HG03457 (cell line): ENCODE measurements around the gene ZNF555.
A peak's percentile ranks its signal among the peaks of the same experiment; 100 is the strongest.
"Not testable (repeated sequence)": the region's sequence is repeated elsewhere in the genome, so short reads cannot be mapped to it uniquely, and the experiment has no call there.

Experiments
- ATAC-seq: cut with Tn5 transposase; IDR thresholded peaks from one replicate; pipeline ENCODE4 v1.9.1; 2021; ENCODE audit warnings: moderate number of reproducible peaks; ENCODE audit not compliant: unreplicated experiment

The ZNF555 gene

GRCh38 chr19:2806736-2807378 is 34.4 kb upstream of the ZNF555 start:
- no peak for ATAC-seq

DNA sequence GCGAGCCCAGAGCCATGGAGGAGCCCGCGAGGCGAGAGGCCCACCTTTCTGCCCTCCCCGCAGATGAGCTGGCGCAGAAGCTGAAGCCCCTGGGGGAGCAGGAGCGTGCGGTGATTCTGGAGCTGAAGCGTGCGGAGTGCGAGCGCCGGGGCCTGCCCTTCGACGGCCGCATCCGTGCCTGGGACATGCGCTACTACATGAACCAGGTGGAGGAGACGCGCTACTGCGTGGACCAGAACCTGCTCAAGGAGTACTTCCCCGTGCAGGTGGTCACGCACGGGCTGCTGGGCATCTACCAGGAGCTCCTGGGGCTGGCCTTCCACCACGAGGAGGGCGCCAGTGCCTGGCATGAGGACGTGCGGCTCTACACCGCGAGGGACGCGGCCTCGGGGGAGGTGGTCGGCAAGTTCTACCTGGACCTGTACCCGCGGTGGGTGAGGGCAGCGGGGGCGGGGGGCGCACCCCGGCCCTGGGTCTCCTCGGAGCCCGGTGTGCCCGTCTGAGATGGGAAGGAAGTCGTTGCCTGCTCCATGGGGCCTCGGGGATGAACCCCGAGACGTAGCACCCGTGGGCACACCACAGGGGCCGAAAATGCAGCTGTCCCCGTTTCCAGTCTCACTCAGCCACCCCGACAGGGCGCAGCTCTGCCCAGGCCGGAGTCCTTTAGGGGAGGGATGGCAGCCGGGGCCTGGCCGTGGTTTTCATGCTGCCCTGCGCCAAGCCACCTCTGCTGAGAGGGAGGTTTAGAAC is 33.7 kb upstream of the ZNF555 start:
- no peak for ATAC-seq

DNA sequence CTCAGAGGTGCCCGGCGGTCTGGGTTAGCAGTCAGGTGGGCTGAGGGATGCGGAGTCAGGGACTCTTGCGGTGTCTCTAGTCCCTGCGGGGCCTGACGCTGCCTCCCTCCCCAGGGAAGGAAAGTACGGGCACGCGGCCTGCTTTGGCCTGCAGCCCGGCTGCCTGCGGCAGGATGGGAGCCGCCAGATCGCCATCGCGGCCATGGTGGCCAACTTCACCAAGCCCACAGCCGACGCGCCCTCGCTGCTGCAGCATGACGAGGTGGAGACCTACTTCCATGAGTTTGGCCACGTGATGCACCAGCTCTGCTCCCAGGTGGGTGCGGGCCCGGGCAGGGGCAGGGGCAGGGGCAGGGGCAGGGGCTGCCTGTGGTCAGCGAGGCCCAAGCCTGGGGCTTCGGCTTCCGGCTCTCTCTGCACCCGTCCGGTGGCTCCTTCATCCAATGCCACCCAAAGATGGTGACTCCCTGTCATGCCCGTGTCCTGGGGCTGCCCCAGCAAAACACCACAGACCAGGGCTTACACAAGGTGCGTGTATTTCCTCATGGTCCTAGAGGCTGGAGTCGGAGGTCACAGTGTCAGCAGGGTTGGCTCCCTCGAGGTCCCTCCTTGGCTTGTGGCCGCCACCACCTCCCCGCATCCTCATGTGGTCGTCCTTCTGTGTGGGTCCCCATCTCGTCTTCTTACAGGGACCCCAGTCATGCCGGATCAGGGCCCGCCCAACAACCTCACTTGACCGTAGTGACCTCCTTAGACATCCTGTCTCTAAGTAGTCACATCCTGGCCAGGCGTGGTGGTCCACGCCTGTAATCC is 32.9 kb upstream of the ZNF555 start:
- no peak for ATAC-seq

- ATAC-seq = no peak
Observed at GRCh38 chr19:2809387-2810140, 31.7 kb upstream of the ZNF555 start.

DNA sequence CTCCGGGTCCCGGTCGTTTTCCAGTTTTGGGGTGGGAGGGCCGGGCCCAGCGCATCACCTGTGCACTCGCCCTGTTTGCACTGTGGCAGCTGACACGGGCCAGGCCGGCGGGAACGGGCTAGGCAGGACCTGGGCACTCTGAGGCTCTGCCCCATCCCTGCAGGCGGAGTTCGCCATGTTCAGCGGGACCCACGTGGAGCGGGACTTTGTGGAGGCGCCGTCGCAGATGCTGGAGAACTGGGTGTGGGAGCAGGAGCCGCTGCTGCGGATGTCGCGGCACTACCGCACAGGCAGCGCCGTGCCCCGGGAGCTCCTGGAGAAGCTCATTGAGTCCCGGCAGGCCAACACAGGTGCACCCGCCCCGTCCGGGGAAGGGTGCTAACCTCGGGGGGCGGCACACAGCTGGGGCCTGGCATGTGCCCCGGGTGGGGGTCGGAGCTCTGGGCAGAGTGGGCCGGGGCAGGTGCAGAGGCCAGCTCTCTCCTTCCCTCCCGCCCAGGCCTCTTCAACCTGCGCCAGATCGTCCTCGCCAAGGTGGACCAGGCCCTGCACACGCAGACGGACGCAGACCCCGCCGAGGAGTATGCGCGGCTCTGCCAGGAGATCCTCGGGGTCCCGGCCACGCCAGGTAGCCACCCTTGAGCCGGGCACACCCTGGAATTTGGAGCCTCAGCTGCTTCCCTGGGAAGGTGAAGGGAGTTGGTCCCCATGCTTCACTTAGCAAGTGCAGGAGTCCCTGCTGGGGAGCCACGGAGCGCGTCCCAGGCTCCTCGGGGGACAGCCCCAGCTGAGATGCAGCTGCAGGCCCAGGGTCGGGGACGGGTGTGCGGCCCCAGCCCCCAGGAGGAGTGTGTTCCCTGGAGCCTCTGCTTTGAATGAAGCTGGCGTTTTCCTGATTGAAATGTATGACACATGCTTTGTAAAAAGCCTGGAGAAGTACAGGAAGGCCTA is 30.9 kb upstream of the ZNF555 start:
- ATAC-seq = no peak

DNA sequence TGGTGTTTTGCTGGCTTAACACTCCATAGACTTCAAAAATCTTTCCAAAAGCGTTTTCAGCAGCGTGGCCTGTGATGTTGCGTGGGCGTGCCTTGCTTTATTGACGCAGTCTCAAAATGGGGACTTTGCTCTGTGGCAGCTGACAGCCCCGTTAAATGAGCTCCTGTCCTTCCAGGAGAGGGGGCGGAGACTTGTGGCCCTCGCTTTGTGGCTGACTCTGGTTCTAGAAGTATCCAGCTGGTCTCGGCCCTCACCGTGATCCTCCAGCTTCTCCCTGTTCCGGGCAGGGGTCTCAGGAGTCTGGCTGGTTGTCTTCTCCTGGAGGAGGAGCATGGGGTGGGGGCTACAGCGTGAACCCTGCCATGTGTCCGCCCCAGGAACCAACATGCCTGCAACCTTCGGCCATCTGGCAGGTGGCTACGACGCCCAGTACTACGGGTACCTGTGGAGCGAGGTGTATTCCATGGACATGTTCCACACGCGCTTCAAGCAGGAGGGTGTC is 30.0 kb upstream of the ZNF555 start:
- no peak for ATAC-seq

DNA sequence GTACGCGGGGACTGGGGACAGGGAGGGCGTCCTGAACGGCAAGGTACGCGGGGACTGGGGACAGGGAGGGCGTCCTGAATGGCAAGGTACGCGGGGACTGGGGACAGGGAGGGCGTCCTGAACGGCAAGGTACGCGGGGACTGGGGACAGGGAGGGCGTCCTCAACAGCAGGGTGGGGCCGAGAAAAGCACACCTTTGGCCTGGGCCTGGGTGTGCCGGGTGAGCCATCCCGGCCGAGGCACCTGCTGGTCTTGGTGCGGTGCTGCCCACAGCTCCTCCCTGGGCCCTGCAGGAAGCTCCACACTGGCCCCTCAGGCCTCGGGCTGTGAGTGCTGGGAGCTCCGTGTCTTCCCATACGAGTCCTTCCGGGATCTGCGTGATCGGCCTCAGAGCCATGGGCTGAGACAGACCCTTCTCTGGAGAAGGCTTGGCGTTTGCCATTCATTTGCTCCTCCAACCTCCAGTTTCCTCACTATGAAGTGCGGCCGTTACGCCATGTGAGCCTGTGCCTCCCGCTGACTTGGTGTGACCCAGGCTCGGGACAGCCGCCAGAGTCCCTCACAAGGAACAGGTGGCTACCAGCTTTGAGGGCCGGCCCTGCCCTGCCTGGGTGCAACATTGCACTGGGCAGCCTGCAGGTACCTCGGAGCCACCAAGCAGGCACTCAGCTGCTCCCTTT is 29.4 kb upstream of the ZNF555 start:
- no peak for ATAC-seq

GRCh38 chr19:2812414-2813234 is 28.7 kb upstream of the ZNF555 start:
- ATAC-seq = no peak

DNA sequence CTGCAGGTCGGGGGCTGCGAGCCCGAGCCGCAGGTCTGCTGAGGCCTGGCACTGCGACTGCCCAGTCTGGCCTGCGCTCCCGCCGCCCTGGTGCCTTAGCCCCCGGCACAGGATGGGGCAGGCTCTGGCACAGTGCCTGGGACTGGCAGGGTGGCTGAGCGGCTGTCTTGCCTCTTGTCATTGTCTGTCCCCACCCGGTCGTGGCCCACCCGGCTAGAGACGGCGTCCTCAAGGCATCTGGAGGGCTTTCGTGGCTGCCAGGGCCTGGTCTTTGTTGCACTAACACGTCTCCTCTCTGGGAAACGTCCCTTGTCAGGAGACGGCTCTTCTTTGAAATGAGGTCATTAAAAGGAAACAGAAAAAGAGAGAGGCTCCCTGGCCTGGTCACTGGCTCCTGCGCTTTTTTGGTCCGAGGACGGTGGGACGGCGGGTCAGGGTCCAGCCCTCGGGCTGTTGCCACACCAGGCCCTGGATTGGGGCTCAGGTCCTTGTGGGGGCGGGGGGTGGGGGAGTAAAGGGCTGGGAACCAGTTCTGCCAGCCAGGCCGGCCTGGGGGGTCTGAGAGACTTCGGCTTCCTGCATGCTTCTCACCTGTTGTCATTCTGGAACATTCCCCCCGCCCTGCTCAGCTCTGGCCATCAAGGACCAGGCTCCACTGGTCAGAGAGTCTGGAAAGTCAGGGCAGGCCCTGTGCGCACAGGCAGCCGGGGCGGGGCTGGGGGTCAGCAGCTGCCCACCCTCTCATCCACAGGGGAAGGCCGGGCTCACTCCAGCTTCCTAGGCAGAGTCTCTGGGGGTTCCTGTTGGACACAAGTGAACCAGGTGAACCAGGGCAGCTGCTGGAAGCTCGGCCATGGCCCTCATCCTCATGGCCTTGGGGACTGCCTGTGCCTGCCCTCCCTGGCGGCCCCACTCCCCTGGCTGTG is 27.8 kb upstream of the ZNF555 start:
- no peak for ATAC-seq

DNA sequence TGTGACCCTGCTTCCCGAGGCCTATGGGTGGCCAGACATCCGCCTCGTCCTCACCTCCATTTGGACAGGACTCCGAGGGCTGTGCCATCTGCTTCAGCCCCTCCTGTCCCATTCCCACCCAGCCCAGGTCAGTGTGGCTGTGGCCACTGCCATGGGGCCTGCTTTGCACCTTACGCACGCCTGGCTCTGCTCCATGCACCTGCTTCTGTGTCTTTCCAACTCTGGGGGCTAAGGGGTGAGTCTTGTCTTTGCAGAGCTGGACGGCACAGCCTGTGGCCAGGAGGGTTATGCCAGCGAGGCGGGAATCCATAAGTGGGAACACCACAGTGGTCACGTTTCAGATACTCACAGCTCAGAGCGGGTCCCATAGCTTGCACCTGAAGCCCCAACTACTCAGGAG is 26.8 kb upstream of the ZNF555 start:
- no peak for ATAC-seq

- ATAC-seq = no peak
Observed at GRCh38 chr19:2815191-2815614, 26.1 kb upstream of the ZNF555 start.

DNA sequence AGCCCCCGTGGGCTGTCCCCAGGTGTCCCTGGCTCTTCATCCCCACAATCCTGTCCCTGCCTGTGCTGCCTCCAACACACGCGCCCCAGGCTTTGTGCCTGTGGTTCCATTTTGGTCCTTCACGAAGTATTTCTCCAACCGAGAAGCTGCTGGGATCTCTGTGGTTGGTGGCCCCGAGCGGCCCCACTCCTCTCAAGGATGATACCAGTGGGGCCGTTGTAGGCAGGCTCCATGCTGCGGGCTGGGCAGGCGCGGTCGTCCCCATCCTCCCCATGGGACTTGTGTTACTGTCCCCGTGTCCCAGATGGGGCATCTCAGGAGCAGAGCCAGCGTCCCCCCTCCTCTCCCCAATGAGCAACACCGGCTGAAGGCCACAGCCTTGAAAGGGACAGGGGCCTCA is 25.4 kb upstream of the ZNF555 start:
- no peak for ATAC-seq

DNA sequence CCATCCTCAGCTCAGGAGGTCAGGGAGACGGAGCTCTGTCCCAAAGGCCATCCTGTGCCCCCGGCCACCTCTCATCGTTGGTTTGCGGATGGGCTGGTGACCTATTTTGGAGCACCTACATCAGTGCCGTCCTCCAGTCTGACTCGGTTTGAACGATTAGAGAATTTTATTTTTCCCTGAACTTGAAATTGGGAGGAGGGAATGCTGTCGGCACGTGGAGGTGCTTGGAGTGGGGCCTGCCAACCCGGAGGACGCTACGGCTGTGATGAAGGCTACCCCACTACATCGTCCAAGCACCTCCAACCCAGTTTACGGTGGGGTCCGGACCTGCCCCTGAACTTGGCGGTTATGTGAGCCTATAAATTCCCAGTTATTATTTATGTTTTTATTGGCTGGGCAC is 24.6 kb upstream of the ZNF555 start:
- ATAC-seq = no peak

DNA sequence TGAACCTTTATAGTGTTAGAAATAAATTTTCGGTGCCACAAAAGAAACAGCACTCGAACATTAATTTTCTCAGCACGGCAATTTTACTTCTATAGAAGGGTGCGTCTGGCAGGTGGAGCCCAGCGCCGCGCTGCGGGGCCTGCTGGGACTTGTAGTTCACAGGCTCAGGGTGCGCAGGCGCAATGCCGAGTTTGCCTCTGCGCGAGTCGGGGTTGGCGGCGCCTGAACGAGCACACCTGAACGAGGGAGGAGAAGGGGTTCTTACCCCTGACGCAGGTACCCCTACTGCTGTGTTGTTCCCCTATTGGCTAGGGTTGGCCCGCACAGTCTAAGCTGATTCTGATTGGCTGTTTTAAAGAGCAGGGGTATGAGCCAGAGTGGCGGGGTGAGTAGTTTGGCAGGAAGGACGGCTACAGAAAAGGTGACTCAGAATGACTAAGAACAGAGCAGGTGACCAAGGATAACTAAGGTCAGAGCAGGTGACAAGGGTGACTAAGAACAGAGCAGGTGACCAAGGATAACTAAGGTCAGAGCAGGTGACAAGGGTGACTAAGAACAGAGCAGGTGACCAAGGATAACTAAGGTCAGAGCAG is 23.9 kb upstream of the ZNF555 start:
- not testable (repeated sequence) for ATAC-seq

GRCh38 chr19:2819540-2820111 is 21.6 kb upstream of the ZNF555 start, which contains the start of gene ZNF554:
Gene ZNF554, plus strand, starts transcription at chr19:2819868. Its CDS starts 204 bp downstream, at chr19:2820072.
- ATAC-seq = peak; percentile 63

DNA sequence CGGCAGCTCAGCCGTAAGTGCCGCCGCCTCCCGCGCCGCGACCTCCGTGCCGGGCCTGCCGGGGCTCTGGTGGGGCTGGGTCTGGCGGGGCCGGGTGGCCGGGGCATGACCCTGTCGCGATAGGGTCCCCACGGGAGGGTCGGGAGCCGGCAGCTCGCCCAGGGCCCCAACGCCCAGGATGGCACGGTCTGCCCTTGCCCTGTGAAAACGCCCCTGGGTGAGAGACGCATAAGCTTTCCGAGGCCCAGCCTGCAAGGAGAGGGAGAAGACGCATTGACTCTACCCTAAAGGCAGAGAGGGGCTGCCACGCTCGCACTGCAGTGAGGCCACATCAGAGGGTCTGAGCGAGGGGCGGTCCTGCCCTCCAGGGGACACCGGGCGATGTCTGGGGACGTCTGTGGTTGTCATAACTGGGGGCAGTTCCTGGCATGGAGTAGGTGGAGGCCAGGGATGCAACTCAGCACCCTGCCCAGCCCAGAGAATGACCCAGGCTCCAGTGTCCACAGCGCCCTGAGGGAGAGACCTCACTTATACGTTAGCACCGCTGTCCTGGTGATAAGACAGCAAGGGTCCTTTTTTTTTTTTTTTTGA is 21.1 kb upstream of the ZNF555 start:
- ATAC-seq = peak; percentile 11
